ENCODE results near the gene JADE3. TPM values are rescaled to one million over a fixed set of nuclear protein-coding genes. Genes with fewer than 3 reads are reported as not detected.

Gene JADE3
- total and polyA plus RNA-seq, 2 experiments from 2014 or later = 6.4 to 18.6 TPM

DNA sequence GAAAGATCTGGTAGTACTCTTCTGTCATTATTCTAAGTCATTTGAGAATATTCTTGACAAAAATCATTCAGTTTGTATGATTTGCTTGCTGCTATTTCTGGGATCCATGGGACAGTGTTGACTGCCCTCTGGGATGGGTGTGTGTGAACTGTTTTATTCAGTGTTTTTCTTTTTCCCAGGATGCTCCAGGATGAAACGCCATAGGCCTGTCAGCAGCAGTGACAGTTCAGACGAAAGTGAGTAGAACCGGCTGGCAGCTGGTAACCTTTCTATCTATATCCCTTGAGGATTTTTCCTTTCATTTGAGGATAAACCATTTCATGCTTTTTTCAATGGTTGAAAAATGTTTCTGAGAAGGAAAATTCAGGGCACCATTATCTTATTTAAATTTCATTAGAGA is 72.5 kb downstream of the JADE3 start:
- Histone ChIP-seq H3K27me3 (no peaks in the 10 kb centered on the region), H3K4me3 (no peak overlapping the region), H3K27ac (no peak overlapping the region), H2AFZ (no peak overlapping the region), H3K4me1 (ENCODE audit: insufficient read depth) (no peaks in the 10 kb centered on the region), H3K36me3 (replicated peaks; ENCODE audit: insufficient read depth, low read depth) (no peaks in the 10 kb centered on the region), H3K4me2 (no peak overlapping the region), H3K9me2 (replicated peaks; ENCODE audit: insufficient read depth) (no peaks in the 10 kb centered on the region), H4K20me1 (ENCODE audit: insufficient read depth, poor library complexity, severe bottlenecking) (no peaks in the 10 kb centered on the region), H3K9me3 (ENCODE audit: low read depth) (no peaks in the 10 kb centered on the region), H3K79me2 (peaks cover 29% of the 10 kb centered on the region)
- TF ChIP-seq EZH2 (IDR thresholded peaks at IDR 0.05; ENCODE audit: borderline replicate concordance) = no peak
- no peak for TF ChIP-seq CTCF (IDR thresholded peaks at IDR 0.05; ENCODE audit: poor library complexity)
- WGBS (ENCODE audit: low lambda C conversion rate, missing lambda C conversion rate) = 75% methylated on average over 3 of the region's 3 CpGs
- no peak for DNase-seq (ENCODE audit: low spot score)

DNA sequence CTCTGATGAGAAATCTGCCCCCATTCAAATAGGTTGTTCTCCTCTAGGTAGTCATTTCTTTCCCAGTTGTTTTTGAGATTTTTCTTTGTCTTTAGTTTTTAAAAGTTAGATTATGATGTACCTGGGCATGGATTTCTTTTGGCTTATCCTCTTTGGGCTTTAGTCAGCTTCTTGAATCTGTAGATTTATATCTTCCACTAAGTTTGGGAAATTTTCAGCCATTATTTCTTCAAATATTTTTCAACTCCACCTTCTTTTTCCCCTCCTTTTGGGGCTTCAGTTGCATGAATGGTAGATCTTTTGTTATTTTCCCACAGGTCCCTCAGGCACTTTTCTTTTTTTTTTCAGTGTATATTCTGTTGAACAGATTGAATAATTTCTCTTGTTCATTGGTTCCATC is 77.3 kb downstream of the JADE3 start:
- Histone ChIP-seq H3K4me2 (no peak overlapping the region), H3K4me1 (ENCODE audit: insufficient read depth) (no peaks in the 10 kb centered on the region), H3K27ac (no peak overlapping the region), H3K36me3 (replicated peaks; ENCODE audit: insufficient read depth, low read depth) (no peaks in the 10 kb centered on the region), H3K9me2 (replicated peaks; ENCODE audit: insufficient read depth) (no peaks in the 10 kb centered on the region), H4K20me1 (ENCODE audit: insufficient read depth, poor library complexity, severe bottlenecking) (no peaks in the 10 kb centered on the region), H3K79me2 (no peaks in the 10 kb centered on the region), H3K9me3 (ENCODE audit: low read depth) (no peaks in the 10 kb centered on the region), H3K4me3 (no peak overlapping the region), H2AFZ (no peak overlapping the region), H3K27me3 (no peaks in the 10 kb centered on the region)
- TF ChIP-seq EZH2 (IDR thresholded peaks at IDR 0.05; ENCODE audit: borderline replicate concordance) (no peak), EZH2phosphoT487 (IDR thresholded peaks at IDR 0.05; ENCODE audit: low read depth, severe bottlenecking, unreplicated experiment) (no peak), CTCF (IDR thresholded peaks at IDR 0.05; ENCODE audit: poor library complexity) (no peak)
- no peak for DNase-seq (ENCODE audit: low spot score)

DNA sequence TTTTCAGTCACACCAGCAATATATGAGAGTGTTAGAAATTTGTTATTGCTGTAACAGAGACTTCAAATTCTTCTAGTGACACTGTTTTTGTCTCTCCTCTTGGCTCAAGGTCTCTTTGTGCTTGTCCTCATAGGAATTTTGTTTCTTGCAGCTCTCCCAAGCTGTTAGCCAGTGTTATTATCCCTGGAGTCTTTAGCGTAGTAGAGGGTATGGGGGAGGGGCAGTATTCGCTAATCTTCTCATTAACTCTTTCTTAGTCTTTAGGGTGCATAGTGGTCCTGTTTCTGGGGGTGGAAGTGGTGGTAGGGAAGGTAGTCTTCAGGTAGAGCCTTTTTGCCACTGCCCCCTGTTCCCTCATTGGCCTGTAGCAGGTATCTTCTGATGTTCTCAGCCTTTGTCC is 79.4 kb downstream of the JADE3 start:
- Histone ChIP-seq H3K4me2 (no peak overlapping the region), H3K27ac (no peak overlapping the region), H3K9me2 (replicated peaks; ENCODE audit: insufficient read depth) (no peaks in the 10 kb centered on the region), H3K36me3 (replicated peaks; ENCODE audit: insufficient read depth, low read depth) (no peaks in the 10 kb centered on the region), H4K20me1 (ENCODE audit: insufficient read depth, poor library complexity, severe bottlenecking) (no peaks in the 10 kb centered on the region), H3K9me3 (ENCODE audit: low read depth) (no peaks in the 10 kb centered on the region), H3K79me2 (no peaks in the 10 kb centered on the region), H2AFZ (no peak overlapping the region), H3K27me3 (no peaks in the 10 kb centered on the region), H3K4me3 (no peak overlapping the region), H3K4me1 (ENCODE audit: insufficient read depth) (no peaks in the 10 kb centered on the region)
- no peak for DNase-seq (ENCODE audit: low spot score)
- no peak for TF ChIP-seq CTCF (IDR thresholded peaks at IDR 0.05; ENCODE audit: poor library complexity)
- no peak for TF ChIP-seq EZH2phosphoT487 (IDR thresholded peaks at IDR 0.05; ENCODE audit: low read depth, severe bottlenecking, unreplicated experiment)
- TF ChIP-seq EZH2 (IDR thresholded peaks at IDR 0.05; ENCODE audit: borderline replicate concordance) = no peak
- 48% methylated on average over 2 of the region's 2 CpGs for WGBS (ENCODE audit: low lambda C conversion rate, missing lambda C conversion rate)

GRCh38 chrX:46992070-46992469 is 79.8 kb downstream of the JADE3 start:
- Histone ChIP-seq H3K36me3 (replicated peaks; ENCODE audit: insufficient read depth, low read depth) (no peaks in the 10 kb centered on the region), H3K9me3 (ENCODE audit: low read depth) (no peaks in the 10 kb centered on the region), H3K4me3 (no peak overlapping the region), H3K27ac (no peak overlapping the region), H3K79me2 (no peaks in the 10 kb centered on the region), H3K9me2 (replicated peaks; ENCODE audit: insufficient read depth) (no peaks in the 10 kb centered on the region), H4K20me1 (ENCODE audit: insufficient read depth, poor library complexity, severe bottlenecking) (no peaks in the 10 kb centered on the region), H3K4me1 (ENCODE audit: insufficient read depth) (no peaks in the 10 kb centered on the region), H2AFZ (no peak overlapping the region), H3K4me2 (no peak overlapping the region), H3K27me3 (no peaks in the 10 kb centered on the region)
- WGBS (ENCODE audit: low lambda C conversion rate, missing lambda C conversion rate) = 86% methylated on average over 5 of the region's 6 CpGs
- DNase-seq (ENCODE audit: low spot score) = no peak
- TF ChIP-seq CTCF (IDR thresholded peaks at IDR 0.05; ENCODE audit: poor library complexity) (no peak), EZH2phosphoT487 (IDR thresholded peaks at IDR 0.05; ENCODE audit: low read depth, severe bottlenecking, unreplicated experiment) (no peak), EZH2 (IDR thresholded peaks at IDR 0.05; ENCODE audit: borderline replicate concordance) (no peak)
